Measurements from ENCODE around the gene WNT7A.

GRCh38 chr3:13891492-13892073, 11.7 kb upstream of the WNT7A start:
- no peak for TF ChIP-seq CTCF (conservative IDR thresholded peaks at IDR 0.05; ENCODE audit: low read length)
- no peak for TF ChIP-seq EZH2phosphoT487 (IDR thresholded peaks at IDR 0.05; ENCODE audit: borderline replicate concordance)
